Vagina (tissue), 2 donors: Measurements from ENCODE around the gene HOXA6.

Experiments
- CTCF ChIP-seq, 3 experiments: fragments of 450-650 bp in 2 of 3; fragments of 200-600 bp in 1 of 3; sonication (generic) in 1 of 3; IDR thresholded peaks; one replicate each; pipeline ENCODE4 v1.5.1; 2017 to 2019; ENCODE audit warnings: antibody characterized with exemption in 3 of 3, mild to moderate bottlenecking in 2 of 3, moderate library complexity in 2 of 3
- POLR2AphosphoS5 ChIP-seq, 2 donors: sonication (generic); formaldehyde crosslinking; IDR thresholded peaks; one replicate each; pipeline ENCODE4 v1.9.0; 2017; ENCODE audit warnings: antibody characterized with exemption in 2 of 2, mild to moderate bottlenecking in 2 of 2, low read depth in 1 of 2; ENCODE audit not compliant: insufficient read depth in 1 of 2

- TF ChIP-seq CTCF (IDR thresholded peaks at IDR 0.05) (no peak), POLR2AphosphoS5 (IDR thresholded peaks at IDR 0.05; ENCODE audit: insufficient read depth in 1 of 2, low read depth in 1 of 2) (no peak)
Observed at GRCh38 chr7:27140126-27140857, 7.3 kb downstream of the HOXA6 start.
